Measurements from ENCODE around the gene COL8A1.

The COL8A1 gene

GRCh38 chr3:99620077-99620767, 18.2 kb upstream of the COL8A1 start:
- Histone ChIP-seq H3K36me3 (ENCODE audit: low read length) (no peaks in the 10 kb centered on the region), H3K9me3 (ENCODE audit: insufficient read depth, low read length) (no peaks in the 10 kb centered on the region), H3K27me3 (ENCODE audit: low read length) (no peaks in the 10 kb centered on the region), H3K9me2 (replicated peaks; ENCODE audit: insufficient read depth, low read length) (no peaks in the 10 kb centered on the region), H2AFZ (ENCODE audit: low read depth, low read length, severe bottlenecking) (no peak overlapping the region), H3K79me2 (ENCODE audit: insufficient read depth, low read length) (no peaks in the 10 kb centered on the region), H3K9ac (ENCODE audit: low read length) (no peak overlapping the region), H3K27ac (ENCODE audit: low read depth, low read length) (no peak overlapping the region), H3K4me3 (ENCODE audit: insufficient read depth, low read length, poor library complexity, severe bottlenecking) (no peak overlapping the region), H3K4me2 (ENCODE audit: low read depth, low read length, poor library complexity, severe bottlenecking) (no peak overlapping the region), H4K20me1 (ENCODE audit: low read depth, low read length) (no peaks in the 10 kb centered on the region), H3F3A (ENCODE audit: insufficient read depth) (no peaks in the 10 kb centered on the region)
- TF ChIP-seq EZH2phosphoT487 (conservative IDR thresholded peaks at IDR 0.05; ENCODE audit: low read length) (no peak), CTCF (IDR thresholded peaks at IDR 0.05; ENCODE audit: insufficient read depth, low read length, poor library complexity, severe bottlenecking) (no peak)

GRCh38 chr3:99620976-99621375, 17.4 kb upstream of the COL8A1 start:
- no peaks in the 10 kb centered on the region for H3K79me2 ChIP-seq (ENCODE audit: insufficient read depth, low read length)
- H3K4me3 ChIP-seq (ENCODE audit: insufficient read depth, low read length, poor library complexity, severe bottlenecking) = no peak overlapping the region
- no peaks in the 10 kb centered on the region for H3K9me3 ChIP-seq (ENCODE audit: insufficient read depth, low read length)
- no peak overlapping the region for H3K4me2 ChIP-seq (ENCODE audit: low read depth, low read length, poor library complexity, severe bottlenecking)
- no peaks in the 10 kb centered on the region for H3F3A ChIP-seq (ENCODE audit: insufficient read depth)
- no peaks in the 10 kb centered on the region for H3K27me3 ChIP-seq (ENCODE audit: low read length)
- H3K9ac ChIP-seq (ENCODE audit: low read length) = no peak overlapping the region
- TF ChIP-seq CTCF (IDR thresholded peaks at IDR 0.05; ENCODE audit: insufficient read depth, low read length, poor library complexity, severe bottlenecking) = no peak
- no peak for TF ChIP-seq EZH2phosphoT487 (conservative IDR thresholded peaks at IDR 0.05; ENCODE audit: low read length)
- H3K9me2 ChIP-seq (replicated peaks; ENCODE audit: insufficient read depth, low read length) = no peaks in the 10 kb centered on the region
- no peaks in the 10 kb centered on the region for H4K20me1 ChIP-seq (ENCODE audit: low read depth, low read length)
- H3K36me3 ChIP-seq (ENCODE audit: low read length) = no peaks in the 10 kb centered on the region
- H3K27ac ChIP-seq (ENCODE audit: low read depth, low read length) = no peak overlapping the region
- H2AFZ ChIP-seq (ENCODE audit: low read depth, low read length, severe bottlenecking) = no peak overlapping the region

GRCh38 chr3:99624496-99625236, 13.7 kb upstream of the COL8A1 start:
- Histone ChIP-seq H4K20me1 (ENCODE audit: low read depth, low read length) (no peaks in the 10 kb centered on the region), H2AFZ (ENCODE audit: low read depth, low read length, severe bottlenecking) (no peak overlapping the region), H3K9ac (ENCODE audit: low read length) (no peak overlapping the region), H3K9me3 (ENCODE audit: insufficient read depth, low read length) (no peaks in the 10 kb centered on the region), H3K79me2 (ENCODE audit: insufficient read depth, low read length) (no peaks in the 10 kb centered on the region), H3K4me2 (ENCODE audit: low read depth, low read length, poor library complexity, severe bottlenecking) (no peak overlapping the region), H3K9me2 (replicated peaks; ENCODE audit: insufficient read depth, low read length) (no peaks in the 10 kb centered on the region), H3K27me3 (ENCODE audit: low read length) (no peaks in the 10 kb centered on the region), H3K27ac (ENCODE audit: low read depth, low read length) (no peak overlapping the region), H3K4me3 (ENCODE audit: insufficient read depth, low read length, poor library complexity, severe bottlenecking) (no peak overlapping the region), H3F3A (ENCODE audit: insufficient read depth) (no peaks in the 10 kb centered on the region), H3K36me3 (ENCODE audit: low read length) (no peaks in the 10 kb centered on the region)
- no peak for TF ChIP-seq CTCF (IDR thresholded peaks at IDR 0.05; ENCODE audit: insufficient read depth, low read length, poor library complexity, severe bottlenecking)
- TF ChIP-seq EZH2phosphoT487 (conservative IDR thresholded peaks at IDR 0.05; ENCODE audit: low read length) = no peak

Measured in SU-DHL-6 (cell line).